Stimulated activated CD8-positive, alpha-beta memory T cell treated with anti-CD3 and anti-CD28 coated beads, Interleukin-4, amount 100 ng/mL, for 48 hours (primary cell): ENCODE measurements around the gene TNNI2.

Source experiments
- DNase-seq: peaks from one replicate; pipeline ENCODE4 v3.0.0-alpha.2; 2020

TNNI2 gene

GRCh38 chr11:1847006-1847735 lies 8.4 kb downstream of the TNNI2 start:
- DNase-seq, result no peak

GRCh38 chr11:1847926-1848639 lies 9.3 kb downstream of the TNNI2 start:
- DNase-seq, result no peak

- no peak for DNase-seq
Observed at GRCh38 chr11:1848640-1849430, 10.1 kb downstream of the TNNI2 start.

GRCh38 chr11:1851468-1852180 lies 12.8 kb downstream of the TNNI2 start:
- DNase-seq, result no peak

- DNase-seq, result no peak
Observed at GRCh38 chr11:1852271-1852876, 13.6 kb downstream of the TNNI2 start.

GRCh38 chr11:1852877-1853276 lies 14.1 kb downstream of the TNNI2 start, which contains the start of gene LSP1:
Gene LSP1, plus strand, starts transcription at chr11:1853084. Its CDS starts 61 bp downstream, at chr11:1853145.
- peak; percentile 86 for DNase-seq

GRCh38 chr11:1853376-1854131 lies 14.8 kb downstream of the TNNI2 start:
- DNase-seq, result peak; percentile 53

- DNase-seq, result peak; percentile 45
Observed at GRCh38 chr11:1854132-1854948, 15.6 kb downstream of the TNNI2 start.

GRCh38 chr11:1854949-1855885 lies 16.4 kb downstream of the TNNI2 start:
- peak; percentile 73 for DNase-seq

- no peak for DNase-seq
Observed at GRCh38 chr11:1855886-1856265, 17.1 kb downstream of the TNNI2 start.

- DNase-seq, result no peak
Observed at GRCh38 chr11:1856306-1857005, 17.7 kb downstream of the TNNI2 start.

- no peak for DNase-seq
Observed at GRCh38 chr11:1857064-1857463, 18.3 kb downstream of the TNNI2 start.

- DNase-seq, result no peak
Observed at GRCh38 chr11:1858154-1858553, 19.4 kb downstream of the TNNI2 start.

GRCh38 chr11:1858576-1858975 lies 19.8 kb downstream of the TNNI2 start:
- DNase-seq, result no peak

- no peak for DNase-seq
Observed at GRCh38 chr11:1859004-1859403, 20.2 kb downstream of the TNNI2 start.

GRCh38 chr11:1860108-1860507 lies 21.3 kb downstream of the TNNI2 start:
- no peak for DNase-seq

- no peak for DNase-seq
Observed at GRCh38 chr11:1861435-1862411, 22.9 kb downstream of the TNNI2 start.
